Measurements from ENCODE around the gene SYNE2.

Gene SYNE2

DNA sequence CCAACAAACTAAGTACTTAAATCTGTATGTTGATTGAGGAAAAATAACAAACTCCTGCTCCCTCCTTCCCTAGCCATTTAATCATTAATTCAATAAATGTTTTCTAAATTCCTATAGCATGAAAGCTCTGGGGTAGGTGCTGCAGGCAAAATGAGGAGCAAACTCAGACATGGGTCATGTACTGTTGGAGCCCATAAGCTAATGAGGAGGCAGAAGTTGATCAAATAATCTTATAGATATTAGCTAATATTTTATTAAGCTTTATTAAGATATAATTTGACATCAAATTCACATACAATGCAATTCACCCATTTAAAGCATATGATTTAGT is 70.6 kb downstream of the SYNE2 start:
- no peak for DNase-seq
- in situ Hi-C loops (cut with HindIII; ENCODE audit: low pct_ligation_motif_present, low sequenced_read_pairs), result no loop called here
- no peaks in the 10 kb centered on the region for H3K27me3 ChIP-seq (replicated peaks)
- no peak overlapping the region for H3K27ac ChIP-seq
- TF ChIP-seq, protein P1, sequence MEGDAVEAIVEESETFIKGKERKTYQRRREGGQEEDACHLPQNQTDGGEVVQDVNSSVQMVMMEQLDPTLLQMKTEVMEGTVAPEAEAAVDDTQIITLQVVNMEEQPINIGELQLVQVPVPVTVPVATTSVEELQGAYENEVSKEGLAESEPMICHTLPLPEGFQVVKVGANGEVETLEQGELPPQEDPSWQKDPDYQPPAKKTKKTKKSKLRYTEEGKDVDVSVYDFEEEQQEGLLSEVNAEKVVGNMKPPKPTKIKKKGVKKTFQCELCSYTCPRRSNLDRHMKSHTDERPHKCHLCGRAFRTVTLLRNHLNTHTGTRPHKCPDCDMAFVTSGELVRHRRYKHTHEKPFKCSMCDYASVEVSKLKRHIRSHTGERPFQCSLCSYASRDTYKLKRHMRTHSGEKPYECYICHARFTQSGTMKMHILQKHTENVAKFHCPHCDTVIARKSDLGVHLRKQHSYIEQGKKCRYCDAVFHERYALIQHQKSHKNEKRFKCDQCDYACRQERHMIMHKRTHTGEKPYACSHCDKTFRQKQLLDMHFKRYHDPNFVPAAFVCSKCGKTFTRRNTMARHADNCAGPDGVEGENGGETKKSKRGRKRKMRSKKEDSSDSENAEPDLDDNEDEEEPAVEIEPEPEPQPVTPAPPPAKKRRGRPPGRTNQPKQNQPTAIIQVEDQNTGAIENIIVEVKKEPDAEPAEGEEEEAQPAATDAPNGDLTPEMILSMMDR (IDR thresholded peaks at IDR 0.05; ENCODE audit: low read depth, low read length, missing control alignments), result no peak
- no peaks in the 10 kb centered on the region for H3K36me3 ChIP-seq (replicated peaks)
- H3K4me3 ChIP-seq (ENCODE audit: low read depth, low read length), result no peak overlapping the region

DNA sequence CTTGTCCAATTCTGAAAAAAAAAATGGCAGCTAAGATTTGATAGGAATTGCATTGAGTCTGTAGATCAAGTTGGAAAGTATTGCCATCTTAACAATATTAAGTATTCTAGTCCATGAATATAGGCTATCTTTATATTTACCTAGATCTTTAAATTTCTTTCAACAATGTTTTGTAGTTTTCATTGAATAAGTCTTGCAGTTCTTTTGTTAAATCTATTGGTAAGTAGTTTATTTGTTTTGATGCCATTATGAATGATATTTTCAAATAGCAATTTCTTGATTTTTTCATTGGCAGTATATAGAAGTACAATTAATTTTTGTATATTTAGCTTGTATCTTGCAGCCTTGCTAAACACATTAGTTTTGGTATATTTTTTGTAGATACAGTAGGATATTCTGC is 71.6 kb downstream of the SYNE2 start:
- in situ Hi-C loops (cut with HindIII; ENCODE audit: low pct_ligation_motif_present, low sequenced_read_pairs), result no loop called here
- H3K27me3 ChIP-seq (replicated peaks), result no peaks in the 10 kb centered on the region
- no peak overlapping the region for H3K27ac ChIP-seq
- DNase-seq, result no peak
- no peak overlapping the region for H3K4me3 ChIP-seq (ENCODE audit: low read depth, low read length)
- H3K36me3 ChIP-seq (replicated peaks), result no peaks in the 10 kb centered on the region
- TF ChIP-seq, protein P1 (IDR thresholded peaks at IDR 0.05; ENCODE audit: low read depth, low read length, missing control alignments), result no peak

DNA sequence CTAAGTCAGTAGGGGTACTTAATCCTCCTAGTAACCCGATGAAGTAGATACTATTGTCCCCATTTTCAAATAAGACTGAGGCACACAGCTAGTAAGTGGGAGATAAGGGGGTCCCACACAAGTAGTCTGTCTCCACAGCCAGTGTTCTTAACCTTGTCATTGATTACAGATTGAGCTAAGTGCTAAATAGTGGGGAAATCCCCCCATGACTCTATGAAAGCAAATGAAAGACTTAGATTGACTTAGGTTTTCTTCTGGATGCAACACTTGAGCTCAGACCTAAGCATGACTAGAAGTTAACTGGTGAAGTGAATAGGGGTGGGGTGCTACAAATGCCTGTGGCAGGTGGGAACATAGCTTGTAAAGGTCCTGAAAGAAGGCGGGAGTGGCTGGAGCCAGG is 73.8 kb downstream of the SYNE2 start:
- no peaks in the 10 kb centered on the region for H3K36me3 ChIP-seq (replicated peaks)
- TF ChIP-seq, protein P1 (IDR thresholded peaks at IDR 0.05; ENCODE audit: low read depth, low read length, missing control alignments), result no peak
- no peak overlapping the region for H3K4me3 ChIP-seq (ENCODE audit: low read depth, low read length)
- H3K27me3 ChIP-seq (replicated peaks), result no peaks in the 10 kb centered on the region
- in situ Hi-C loops (cut with HindIII; ENCODE audit: low pct_ligation_motif_present, low sequenced_read_pairs), result no loop called here
- H3K27ac ChIP-seq, result no peak overlapping the region
- DNase-seq, result no peak

DNA sequence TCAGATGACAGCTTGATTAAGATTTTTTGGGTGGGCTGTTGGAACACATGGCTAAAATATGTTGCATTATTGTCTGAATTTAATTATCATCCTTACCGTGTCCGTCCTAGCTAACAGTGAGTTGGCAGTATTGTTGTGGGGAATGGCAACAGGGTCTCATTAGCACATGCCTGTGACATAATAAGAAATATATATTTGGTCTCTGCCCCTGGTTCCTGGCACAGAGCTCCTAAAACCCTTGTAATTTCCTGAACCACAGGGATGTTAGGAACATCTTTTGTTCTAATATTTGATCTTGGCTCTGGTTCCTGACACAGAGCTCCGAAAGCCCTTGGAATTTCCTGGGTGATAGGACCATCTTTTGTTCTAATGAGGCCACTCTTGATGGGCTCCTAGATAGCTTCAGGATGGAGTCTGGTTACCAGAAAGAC is 76.0 kb downstream of the SYNE2 start:
- TF ChIP-seq, protein P1 (IDR thresholded peaks at IDR 0.05; ENCODE audit: low read depth, low read length, missing control alignments), result no peak
- no peak for DNase-seq
- Histone ChIP-seq H3K36me3 (replicated peaks) (no peaks in the 10 kb centered on the region), H3K27ac (no peak overlapping the region), H3K4me3 (ENCODE audit: low read depth, low read length) (no peak overlapping the region), H3K27me3 (replicated peaks) (no peaks in the 10 kb centered on the region)
- in situ Hi-C loops (cut with HindIII; ENCODE audit: low pct_ligation_motif_present, low sequenced_read_pairs), result no loop called here

DNA sequence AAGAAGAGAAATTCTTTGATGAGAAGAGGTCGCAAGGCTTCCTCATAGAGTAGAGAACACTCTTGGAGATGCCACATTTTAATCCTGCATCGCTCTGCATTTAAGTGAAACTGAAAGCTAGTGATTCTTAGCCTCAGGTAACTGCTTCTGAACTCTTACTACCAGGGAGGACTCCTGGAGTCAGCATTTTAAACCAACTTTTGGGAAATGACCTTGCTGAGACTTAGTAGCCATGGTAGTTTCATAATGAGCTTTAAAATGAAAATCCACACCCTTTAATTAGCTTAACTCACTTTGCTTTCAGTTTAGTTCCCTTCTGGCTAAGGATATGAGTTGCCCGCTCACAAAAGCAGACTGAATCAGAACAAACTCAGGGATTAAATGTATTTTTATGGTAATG is 80.3 kb downstream of the SYNE2 start:
- TF ChIP-seq, protein P1 (IDR thresholded peaks at IDR 0.05; ENCODE audit: low read depth, low read length, missing control alignments), result no peak
- DNase-seq, result no peak
- Histone ChIP-seq H3K27me3 (replicated peaks) (no peaks in the 10 kb centered on the region), H3K36me3 (replicated peaks) (no peaks in the 10 kb centered on the region), H3K4me3 (ENCODE audit: low read depth, low read length) (no peak overlapping the region), H3K27ac (no peak overlapping the region)
- in situ Hi-C loops (cut with HindIII; ENCODE audit: low pct_ligation_motif_present, low sequenced_read_pairs), result no loop called here

DNA sequence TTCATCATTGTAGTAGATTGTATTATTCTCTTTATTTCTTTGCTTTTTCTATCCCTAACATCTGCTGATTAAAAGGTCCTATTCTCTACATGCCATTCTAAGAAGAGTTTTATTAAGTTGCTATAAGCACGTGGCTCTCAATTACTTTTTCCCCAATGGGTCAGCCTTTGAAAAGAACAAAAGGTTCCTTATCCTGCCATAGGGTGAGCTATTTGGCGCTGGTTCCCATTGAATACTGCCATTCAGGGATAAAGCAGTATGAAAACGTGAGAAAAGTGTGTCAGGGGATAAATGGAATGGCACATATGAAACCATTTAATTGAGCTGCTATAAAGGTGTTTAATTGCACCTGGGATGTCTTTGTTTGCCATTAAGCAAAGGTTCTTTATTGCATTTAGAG is 80.9 kb downstream of the SYNE2 start:
- TF ChIP-seq, protein P1 (IDR thresholded peaks at IDR 0.05; ENCODE audit: low read depth, low read length, missing control alignments), result no peak
- in situ Hi-C loops (cut with HindIII; ENCODE audit: low pct_ligation_motif_present, low sequenced_read_pairs), result no loop called here
- H3K27ac ChIP-seq, result no peak overlapping the region

More for the DNA sequence above, 80.9 kb downstream of the SYNE2 start:
- DNase-seq, result no peak
- Histone ChIP-seq H3K36me3 (replicated peaks) (no peaks in the 10 kb centered on the region), H3K27me3 (replicated peaks) (no peaks in the 10 kb centered on the region), H3K4me3 (ENCODE audit: low read depth, low read length) (no peak overlapping the region)
